ENCODE data around the gene SLFN12L. TPM values are rescaled to one million over a fixed set of nuclear protein-coding genes. Genes with fewer than 3 reads are reported as not detected.
"Not testable (repeated sequence)": the region's sequence is repeated elsewhere in the genome, so short reads cannot be mapped to it uniquely, and the experiment has no call there.

SLFN12L gene
- 104 and 109 TPM in 2 replicates for total RNA-seq

- intact Hi-C loops (cut with micrococcal nuclease), result loop anchor here (1.0 to 5.0 kb wide), 16 partner anchors 16 to 557 kb away; partner anchors contain the start of genes AP2B1, LIG3, NLE1 and RFFL
Measured at GRCh38 chr17:35537601-35538141, at the start of gene SLFN12L. TSS of gene SLFN12L (minus strand) at chr17:35537678. CDS start at chr17:35522364, 15,314 bp downstream.

- intact Hi-C loops (cut with micrococcal nuclease), result loop anchor here (1.0 to 5.0 kb wide), 15 partner anchors 8 to 958 kb away; partner anchors contain the start of genes CCT6B, GGNBP2, PEX12 and RFFL
Measured at GRCh38 chr17:35586569-35587073, 49.1 kb upstream of the SLFN12L start.

- intact Hi-C loops (cut with micrococcal nuclease), result no loop called here
Measured at GRCh38 chr17:35584061-35584460, 46.6 kb upstream of the SLFN12L start.

- intact Hi-C loops (cut with micrococcal nuclease), result loop anchor here (1.0 to 10.0 kb wide), 11 partner anchors 8 to 598 kb away; partner anchors contain the start of genes AP2B1, LIG3, NLE1 and TAF15
Measured at GRCh38 chr17:35578929-35579432, 41.5 kb upstream of the SLFN12L start.

- intact Hi-C loops (cut with micrococcal nuclease), result loop anchor here (1.0 to 10.0 kb wide), 11 partner anchors 9 to 598 kb away; partner anchors contain the start of genes AP2B1, LIG3, NLE1 and TAF15
Measured at GRCh38 chr17:35578197-35578928, 40.9 kb upstream of the SLFN12L start, which contains the start of gene PEX12. TSS of gene PEX12 (minus strand) at chr17:35578571. CDS start at chr17:35578021, 550 bp downstream.

GRCh38 chr17:35577830-35578196 is 40.3 kb upstream of the SLFN12L start:
- intact Hi-C loops (cut with micrococcal nuclease), result loop anchor here (1.0 to 10.0 kb wide), 11 partner anchors 9 to 597 kb away; partner anchors contain the start of genes AP2B1, LIG3, NLE1 and TAF15

- intact Hi-C loops (cut with micrococcal nuclease), result loop anchor here (5.0 to 10.0 kb wide), 2 partner anchors 59 to 88 kb away; no protein-coding TSS in a partner anchor
Measured at GRCh38 chr17:35575759-35576158, 38.3 kb upstream of the SLFN12L start.

GRCh38 chr17:35569405-35569804 is 31.9 kb upstream of the SLFN12L start:
- intact Hi-C loops (cut with micrococcal nuclease), result loop anchor here (5.0 kb wide), 1 partner anchor 238 kb away; the partner anchor contains the start of gene TAF15

- intact Hi-C loops (cut with micrococcal nuclease), result loop anchor here (1.0 to 5.0 kb wide), 7 partner anchors 10 to 587 kb away; partner anchors contain the start of genes AP2B1, PEX12, SLFN12L and TAF15
Measured at GRCh38 chr17:35568561-35568960, 31.1 kb upstream of the SLFN12L start.

- intact Hi-C loops (cut with micrococcal nuclease), result loop anchor here (1.0 to 5.0 kb wide), 3 partner anchors 197 to 325 kb away; partner anchors contain the start of gene TAF15
Measured at GRCh38 chr17:35566968-35567367, 29.5 kb upstream of the SLFN12L start.

GRCh38 chr17:35563181-35563580 is 25.7 kb upstream of the SLFN12L start:
- intact Hi-C loops (cut with micrococcal nuclease), result not testable (repeated sequence)

GRCh38 chr17:35560703-35561102 is 23.2 kb upstream of the SLFN12L start, which contains the start of gene SLFN14:
TSS of gene SLFN14 (minus strand) at chr17:35560819. CDS start at chr17:35558062, 2,757 bp downstream.
- intact Hi-C loops (cut with micrococcal nuclease), result no loop called here

GRCh38 chr17:35559495-35560210 is 22.2 kb upstream of the SLFN12L start:
- intact Hi-C loops (cut with micrococcal nuclease), result no loop called here

GRCh38 chr17:35557353-35557752 is 19.9 kb upstream of the SLFN12L start:
- intact Hi-C loops (cut with micrococcal nuclease), result no loop called here

- intact Hi-C loops (cut with micrococcal nuclease), result no loop called here
Measured at GRCh38 chr17:35555691-35556090, 18.2 kb upstream of the SLFN12L start.

GRCh38 chr17:35554668-35555067 is 17.2 kb upstream of the SLFN12L start:
- intact Hi-C loops (cut with micrococcal nuclease), result no loop called here

GRCh38 chr17:35553310-35553709 is 15.8 kb upstream of the SLFN12L start:
- intact Hi-C loops (cut with micrococcal nuclease), result no loop called here

- intact Hi-C loops (cut with micrococcal nuclease), result no loop called here
Measured at GRCh38 chr17:35548978-35549377, 11.5 kb upstream of the SLFN12L start.

GRCh38 chr17:35548208-35548810 is 10.8 kb upstream of the SLFN12L start:
- intact Hi-C loops (cut with micrococcal nuclease), result no loop called here

- intact Hi-C loops (cut with micrococcal nuclease), result no loop called here
Measured at GRCh38 chr17:35546487-35546886, 9.0 kb upstream of the SLFN12L start.
